DOHH2 (cell line): ENCODE data around the gene TMEM255A.

Source experiments
- H3F3A ChIP-seq: fragments of 200-600 bp; sonication (generic), shearing (Covaris generic); 2 replicates; pipeline ENCODE4 v1.6.0; 2016; ENCODE audit warnings: antibody characterized with exemption, mild to moderate bottlenecking; ENCODE audit not compliant: control insufficient read depth, insufficient read depth
- H3K27ac ChIP-seq: fragments of 200-600 bp; sonication (generic); 2 replicates; pipeline ENCODE4 v1.5.1; 2014; ENCODE audit warnings: low read depth, mild to moderate bottlenecking, low read length, moderate library complexity
- H3K27me3 ChIP-seq: fragments of 200-600 bp; sonication (generic); 2 replicates; pipeline ENCODE4 v1.6.1; 2014; ENCODE audit warnings: mild to moderate bottlenecking, low read length, mixed read lengths; ENCODE audit not compliant: control insufficient read depth
- H3K36me3 ChIP-seq: fragments of 200-600 bp; sonication (generic); 2 replicates; pipeline ENCODE4 v1.6.1; 2014; ENCODE audit warnings: mild to moderate bottlenecking, low read length, moderate library complexity, mixed read lengths; ENCODE audit not compliant: control insufficient read depth
- H3K4me1 ChIP-seq: fragments of 200-600 bp; sonication (generic); 2 replicates; pipeline ENCODE4 v1.6.1; 2014; ENCODE audit warnings: mild to moderate bottlenecking, low read length, mixed read lengths; ENCODE audit not compliant: control insufficient read depth
- H3K4me2 ChIP-seq: fragments of 200-600 bp; sonication (generic); 2 replicates; pipeline ENCODE4 v1.6.0; 2014; ENCODE audit warnings: mild to moderate bottlenecking, low read length, moderate library complexity
- H3K4me3 ChIP-seq: fragments of 200-600 bp; sonication (generic); 2 replicates; pipeline ENCODE4 v1.5.1; 2014; ENCODE audit warnings: mild to moderate bottlenecking, low read length, mixed read lengths
- H3K79me2 ChIP-seq: fragments of 200-600 bp; sonication (generic); 2 replicates; pipeline ENCODE4 v1.6.1; 2014; ENCODE audit warnings: mild to moderate bottlenecking, low read length, mixed read lengths; ENCODE audit not compliant: control insufficient read depth
- H3K9me2 ChIP-seq: fragments of 200-600 bp; sonication (generic); replicated peaks from 2 replicates; pipeline ENCODE4 v1.6.1; 2014; ENCODE audit warnings: mild to moderate bottlenecking, low read length, mixed read lengths; ENCODE audit not compliant: control insufficient read depth
- H3K9me3 ChIP-seq: fragments of 200-600 bp; sonication (generic); 2 replicates; pipeline ENCODE4 v1.6.1; 2014; ENCODE audit warnings: antibody characterized with exemption, low read length, mixed read lengths; ENCODE audit not compliant: control insufficient read depth, insufficient read depth
- H4K20me1 ChIP-seq: fragments of 200-600 bp; sonication (generic); 2 replicates; pipeline ENCODE4 v1.6.0; 2014; ENCODE audit warnings: low read depth, mild to moderate bottlenecking, antibody characterized with exemption, low read length, moderate library complexity; ENCODE audit not compliant: control insufficient read depth, insufficient read depth
- CTCF ChIP-seq: fragments of 200-600 bp; sonication (generic); IDR thresholded peaks from one replicate; pipeline ENCODE4 v1.5.1; 2014; ENCODE audit warnings: antibody characterized with exemption, mild to moderate bottlenecking, low read depth, low read length; ENCODE audit not compliant: poor library complexity, severe bottlenecking
- EZH2phosphoT487 ChIP-seq: fragments of 200-600 bp; sonication (generic); IDR thresholded peaks from 2 replicates; pipeline ENCODE4 v1.6.1; 2017; ENCODE audit warnings: borderline replicate concordance, mild to moderate bottlenecking, antibody characterized with exemption, low read length, moderate library complexity, mixed read lengths

The TMEM255A gene

GRCh38 chrX:120331116-120331515 lies 19.9 kb upstream of the TMEM255A start:
- Histone ChIP-seq H4K20me1 (no peaks in the 10 kb centered on the region), H3K4me3 (no peak overlapping the region), H3K27ac (no peak overlapping the region), H3F3A (no peaks in the 10 kb centered on the region), H3K27me3 (no peaks in the 10 kb centered on the region), H3K9me2 (no peaks in the 10 kb centered on the region), H3K36me3 (no peaks in the 10 kb centered on the region), H3K4me1 (no peaks in the 10 kb centered on the region), H3K4me2 (no peak overlapping the region), H3K9me3 (no peaks in the 10 kb centered on the region), H3K79me2 (no peaks in the 10 kb centered on the region)
- no peak for TF ChIP-seq EZH2phosphoT487
- no peak for TF ChIP-seq CTCF

GRCh38 chrX:120321520-120322281 lies 10.4 kb upstream of the TMEM255A start:
- Histone ChIP-seq H3K9me3 (no peaks in the 10 kb centered on the region), H3K9me2 (no peaks in the 10 kb centered on the region)
- TF ChIP-seq CTCF = no peak
- no peak for TF ChIP-seq EZH2phosphoT487

GRCh38 chrX:120318411-120318810 lies 7.2 kb upstream of the TMEM255A start:
- no peaks in the 10 kb centered on the region for H3K36me3 ChIP-seq
- H3K79me2 ChIP-seq = no peaks in the 10 kb centered on the region
- no peak for TF ChIP-seq CTCF
- no peak for TF ChIP-seq EZH2phosphoT487
- peaks cover 3% of the 10 kb centered on the region; the same call in 1 of the 2 replicates for H3K27me3 ChIP-seq
- no peaks in the 10 kb centered on the region for H3F3A ChIP-seq
- no peaks in the 10 kb centered on the region for H4K20me1 ChIP-seq
- H3K9me3 ChIP-seq = no peaks in the 10 kb centered on the region
- no peaks in the 10 kb centered on the region for H3K9me2 ChIP-seq
- H3K27ac ChIP-seq = no peak overlapping the region
- H3K4me1 ChIP-seq = no peaks in the 10 kb centered on the region
- no peak overlapping the region for H3K4me2 ChIP-seq
- no peak overlapping the region for H3K4me3 ChIP-seq

More at GRCh38 chrX:120321520-120322281, 10.4 kb upstream of the TMEM255A start:
- Histone ChIP-seq H3K4me3 (no peak overlapping the region), H3K4me2 (no peak overlapping the region), H3F3A (no peaks in the 10 kb centered on the region), H3K27ac (no peak overlapping the region), H3K79me2 (no peaks in the 10 kb centered on the region), H3K27me3 (no peaks in the 10 kb centered on the region), H3K36me3 (no peaks in the 10 kb centered on the region), H3K4me1 (no peaks in the 10 kb centered on the region), H4K20me1 (no peaks in the 10 kb centered on the region)
